ENCODE measurements around the gene ABO. TPM values are rescaled to one million over a fixed set of nuclear protein-coding genes. Genes with fewer than 3 reads are reported as not detected.
"Not testable (repeated sequence)": the region's sequence is repeated elsewhere in the genome, so short reads cannot be mapped to it uniquely, and the experiment has no call there.

Gene ABO
- total RNA-seq, 1 donor from 2014 or later = 0.58 TPM

DNA sequence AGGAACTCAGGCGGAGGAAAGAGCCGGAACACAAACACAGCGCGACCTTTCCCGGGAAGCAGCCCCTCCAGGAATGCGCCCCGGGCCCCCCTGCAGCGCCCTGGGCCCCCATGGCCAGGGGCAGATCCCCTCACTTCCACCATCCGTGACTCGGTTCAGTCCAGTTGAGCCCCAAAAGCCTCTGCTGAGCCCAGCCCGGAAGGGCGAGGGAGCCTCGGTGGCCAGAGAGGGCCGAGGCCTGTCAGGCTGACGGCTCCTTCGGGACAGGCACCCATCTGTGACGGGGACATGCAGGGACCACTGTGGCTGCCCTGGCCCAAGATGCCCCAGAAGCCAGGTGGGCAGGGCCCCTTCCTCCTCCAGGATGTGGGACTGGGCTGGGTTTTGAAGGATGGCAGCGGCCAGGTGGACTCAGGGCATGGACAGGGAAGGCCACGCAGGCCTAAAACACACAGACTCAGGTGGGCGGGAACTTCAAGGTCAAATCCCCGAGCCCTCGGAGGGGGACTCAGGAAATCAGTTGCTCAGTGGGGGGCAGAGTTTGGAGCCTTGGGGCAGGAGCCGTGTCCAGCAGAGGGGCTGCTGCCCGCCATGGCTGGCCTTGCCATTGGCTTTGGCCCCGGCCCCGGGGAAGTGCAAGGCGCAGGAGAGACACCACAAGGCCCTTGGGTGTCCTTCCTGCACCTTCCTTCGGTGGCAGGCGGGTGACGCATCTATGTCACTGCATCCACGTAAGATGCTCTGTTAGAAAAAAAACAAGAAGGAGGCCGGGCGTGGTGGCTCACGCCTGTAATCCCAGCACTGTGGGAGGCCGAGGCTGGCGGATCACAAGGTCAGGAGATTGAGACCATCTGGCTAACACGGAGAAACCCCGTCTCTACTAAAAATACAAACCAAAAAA, 29.7 kb upstream of the ABO start:
- Mint-ChIP-seq H3K4me1 (no peaks in the 10 kb centered on the region), H3K9me3 (no peaks in the 10 kb centered on the region), H3K36me3 (ENCODE audit: low read depth) (no peaks in the 10 kb centered on the region), H3K4me3 (no peak overlapping the region), H3K27ac (no peak overlapping the region), H3K27me3 (peaks cover under 1% of the 10 kb centered on the region)
- intact Hi-C loops (cut with micrococcal nuclease) = no loop called here
- DNase-seq = no peak

DNA sequence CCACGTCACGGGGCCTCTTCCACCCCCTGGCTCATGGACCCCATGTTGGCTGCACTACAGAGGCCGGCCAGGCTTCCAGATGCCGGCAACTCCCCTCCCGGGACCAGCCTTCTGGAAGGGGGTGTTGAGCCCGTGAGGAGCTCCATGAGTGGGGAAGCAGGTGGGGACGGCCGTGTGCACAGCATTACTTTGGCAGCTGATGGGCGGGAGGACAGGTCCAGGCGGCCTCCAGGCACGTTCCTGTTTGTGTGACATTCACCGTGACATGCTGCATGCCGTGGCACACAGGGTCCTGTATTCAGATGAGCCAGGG, 29.1 kb upstream of the ABO start:
- H3K9me3 Mint-ChIP-seq = no peaks in the 10 kb centered on the region
- intact Hi-C loops (cut with micrococcal nuclease) = no loop called here
- H3K36me3 Mint-ChIP-seq (ENCODE audit: low read depth) = no peaks in the 10 kb centered on the region
- no peak overlapping the region for H3K4me3 Mint-ChIP-seq
- H3K27me3 Mint-ChIP-seq = peaks cover 2% of the 10 kb centered on the region
- no peak overlapping the region for H3K27ac Mint-ChIP-seq
- no peaks in the 10 kb centered on the region for H3K4me1 Mint-ChIP-seq
- no peak for DNase-seq

DNA sequence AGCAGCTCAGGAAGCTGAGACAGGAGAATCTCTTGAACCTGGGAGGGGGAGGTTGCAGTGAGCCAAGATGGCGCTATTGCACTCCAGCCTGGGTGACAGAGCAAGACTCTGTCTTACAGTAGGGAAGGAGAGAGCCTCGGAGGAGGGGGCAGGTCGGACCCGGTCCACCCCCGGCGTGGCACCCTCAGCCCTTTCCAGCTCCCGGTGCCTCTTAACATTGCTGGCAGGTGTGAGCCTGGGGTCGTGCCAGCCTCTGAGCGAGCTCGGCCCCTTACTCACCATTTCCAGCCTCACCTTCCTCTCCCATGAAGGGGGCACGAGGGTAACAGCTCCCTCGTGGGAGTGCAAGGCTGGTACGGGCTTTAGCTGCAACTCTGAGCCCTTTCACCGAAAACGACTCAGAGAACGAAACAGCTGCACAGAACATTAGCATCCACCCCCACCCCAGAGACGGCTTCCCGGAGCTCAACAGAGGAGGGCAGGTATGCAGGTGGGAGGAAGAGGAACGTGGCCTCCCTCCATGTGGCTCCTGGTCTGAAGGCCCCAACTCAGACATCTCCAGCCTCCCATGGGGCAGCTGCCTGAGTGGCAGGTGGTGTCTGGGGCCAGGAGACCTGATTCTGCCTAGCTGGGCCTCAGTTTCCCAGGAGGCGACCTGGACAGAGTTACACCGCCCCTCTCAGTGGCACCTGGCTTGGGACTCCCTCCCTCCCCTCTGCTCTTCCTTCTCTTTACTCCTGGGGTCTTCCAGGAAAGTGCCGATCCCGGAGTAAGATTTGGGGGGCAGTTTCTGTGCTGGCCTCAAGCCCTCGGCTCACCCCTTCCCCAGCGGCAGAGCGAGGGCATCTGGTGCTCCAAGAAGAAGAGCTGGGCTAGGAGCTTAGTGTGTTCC, 28.5 kb upstream of the ABO start:
- Mint-ChIP-seq H3K4me1 (no peaks in the 10 kb centered on the region), H3K27me3 (peaks cover 2% of the 10 kb centered on the region), H3K36me3 (ENCODE audit: low read depth) (no peaks in the 10 kb centered on the region), H3K9me3 (no peaks in the 10 kb centered on the region), H3K4me3 (no peak overlapping the region), H3K27ac (no peak overlapping the region)
- no peak for DNase-seq
- intact Hi-C loops (cut with micrococcal nuclease) = no loop called here

DNA sequence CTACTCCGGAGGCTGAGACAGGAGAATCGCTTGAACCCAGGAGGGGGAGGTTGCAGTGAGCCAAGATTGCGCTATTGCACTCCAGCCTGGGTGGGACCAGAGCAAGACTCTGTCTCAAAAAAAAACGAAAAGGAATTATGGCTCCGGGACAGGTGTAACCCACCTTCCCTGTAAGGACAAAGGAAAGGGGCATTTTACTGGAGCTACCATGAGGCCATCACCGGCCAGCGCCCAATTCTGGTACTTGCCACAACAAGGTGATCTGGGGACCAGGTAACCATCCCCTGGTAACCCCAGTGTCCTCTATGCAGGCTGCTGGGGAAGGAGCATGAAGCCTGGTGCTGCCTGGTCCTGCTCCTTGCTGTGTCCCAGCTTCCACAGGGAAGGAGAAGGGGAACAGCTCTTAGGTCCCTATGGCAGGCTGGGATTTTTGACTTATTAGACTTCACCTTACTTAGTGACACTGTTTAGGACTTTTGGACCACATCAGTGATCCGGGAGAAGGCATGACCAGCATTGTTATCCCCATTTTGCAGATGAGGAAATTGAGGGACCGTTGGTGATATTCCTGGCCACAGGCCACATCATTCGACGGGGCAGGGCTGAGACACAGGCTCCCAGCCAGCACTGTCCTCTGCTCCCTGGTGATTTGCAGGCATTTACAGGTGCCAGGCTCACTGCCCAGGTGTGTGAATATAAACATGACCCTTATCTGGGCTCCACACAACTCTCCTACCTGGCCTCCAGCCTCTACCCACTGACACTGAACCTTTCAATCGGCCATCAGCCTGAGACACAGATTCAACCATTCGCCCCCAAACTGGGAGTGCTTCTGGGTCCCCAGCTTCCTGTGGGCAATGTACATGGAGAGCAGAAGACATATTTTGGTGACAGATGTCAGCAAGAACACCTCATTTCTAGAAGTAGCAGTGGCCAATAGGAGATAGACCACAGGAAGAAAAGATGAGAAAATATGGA, 26.5 kb upstream of the ABO start:
- Mint-ChIP-seq H3K9me3 (no peaks in the 10 kb centered on the region), H3K27me3 (peaks cover 2% of the 10 kb centered on the region), H3K4me1 (no peaks in the 10 kb centered on the region), H3K27ac (no peak overlapping the region), H3K36me3 (ENCODE audit: low read depth) (no peaks in the 10 kb centered on the region), H3K4me3 (no peak overlapping the region)
- intact Hi-C loops (cut with micrococcal nuclease) = no loop called here
- DNase-seq = no peak

DNA sequence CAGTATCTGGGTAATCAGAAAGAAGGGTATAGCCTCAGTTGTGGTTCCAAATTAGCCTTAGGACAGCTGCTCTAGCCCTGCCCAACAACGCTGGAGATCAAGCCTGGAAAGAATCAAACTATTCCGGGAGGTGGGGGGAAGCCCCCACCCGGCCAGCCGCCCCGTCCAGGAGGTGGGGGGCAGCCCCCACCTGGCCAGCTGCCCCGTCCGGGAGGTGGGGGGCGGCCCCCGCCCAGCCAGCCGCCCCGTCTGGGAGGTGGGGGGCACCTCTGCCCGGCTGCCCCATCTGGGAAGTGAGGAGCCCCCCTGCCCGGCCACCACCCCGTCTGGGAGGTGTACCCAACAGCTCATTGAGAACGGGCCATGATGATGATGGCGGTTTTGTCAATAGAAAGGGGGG, 25.0 kb upstream of the ABO start:
- H3K27ac Mint-ChIP-seq; H3K4me1 Mint-ChIP-seq; H3K4me3 Mint-ChIP-seq; H3K36me3 Mint-ChIP-seq (ENCODE audit: low read depth); H3K27me3 Mint-ChIP-seq; H3K9me3 Mint-ChIP-seq; intact Hi-C loops (cut with micrococcal nuclease); DNase-seq: not testable (repeated sequence)

DNA sequence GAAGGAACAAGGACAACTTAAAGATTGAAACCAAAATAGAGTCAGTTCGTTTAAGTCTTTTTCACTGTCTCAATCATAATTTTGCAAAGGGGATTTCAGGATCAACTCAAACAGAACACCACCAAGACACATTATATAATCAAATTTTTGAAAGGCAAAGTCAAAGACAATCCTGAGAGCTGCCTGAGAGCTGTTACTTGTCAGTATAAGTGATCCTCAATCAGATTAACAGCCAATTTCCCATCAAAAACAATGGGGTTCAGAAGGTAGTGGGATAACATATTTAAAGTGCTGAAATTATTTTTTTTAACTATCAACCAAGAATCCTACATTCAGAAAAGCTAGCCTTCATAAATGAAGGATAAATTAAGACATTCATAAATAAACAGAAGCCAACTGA, 19.3 kb upstream of the ABO start:
- Mint-ChIP-seq H3K36me3 (ENCODE audit: low read depth) (no peaks in the 10 kb centered on the region), H3K9me3 (peaks cover 6% of the 10 kb centered on the region), H3K27ac (no peak overlapping the region), H3K4me3 (no peak overlapping the region), H3K27me3 (peaks cover 6% of the 10 kb centered on the region), H3K4me1 (no peaks in the 10 kb centered on the region)
- DNase-seq = no peak
- intact Hi-C loops (cut with micrococcal nuclease) = no loop called here

DNA sequence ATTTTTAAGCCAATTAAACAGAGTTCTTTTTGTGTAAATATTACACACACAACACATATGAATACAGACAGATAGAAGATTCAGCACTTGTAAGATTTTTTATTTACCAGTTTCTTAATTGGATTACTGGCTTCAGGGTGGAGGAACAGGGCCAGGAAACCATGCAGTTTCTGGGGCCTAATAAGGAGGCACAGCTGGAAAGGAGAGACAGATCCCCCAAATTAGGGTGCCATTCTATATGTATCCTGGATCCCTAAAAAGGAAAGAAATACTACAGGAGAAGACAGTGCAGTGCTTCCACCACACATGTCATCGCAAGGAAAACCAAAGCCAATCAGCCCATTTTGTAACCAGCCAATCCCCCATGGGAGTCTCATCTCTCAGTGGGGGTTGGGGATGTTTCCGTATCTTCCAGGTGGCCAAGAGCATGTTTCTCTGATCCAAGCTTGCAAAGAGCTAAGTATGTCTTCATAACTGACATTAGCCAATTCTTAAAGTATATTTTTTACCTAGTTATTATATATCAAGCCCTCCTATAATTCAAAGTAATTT, 15.8 kb upstream of the ABO start:
- H3K27me3 Mint-ChIP-seq = peaks cover 8% of the 10 kb centered on the region
- DNase-seq = no peak
- no peak overlapping the region for H3K4me3 Mint-ChIP-seq
- H3K4me1 Mint-ChIP-seq = no peaks in the 10 kb centered on the region
- peaks cover 6% of the 10 kb centered on the region for H3K9me3 Mint-ChIP-seq
- intact Hi-C loops (cut with micrococcal nuclease) = no loop called here
- H3K36me3 Mint-ChIP-seq (ENCODE audit: low read depth) = no peaks in the 10 kb centered on the region
- H3K27ac Mint-ChIP-seq = no peak overlapping the region

DNA sequence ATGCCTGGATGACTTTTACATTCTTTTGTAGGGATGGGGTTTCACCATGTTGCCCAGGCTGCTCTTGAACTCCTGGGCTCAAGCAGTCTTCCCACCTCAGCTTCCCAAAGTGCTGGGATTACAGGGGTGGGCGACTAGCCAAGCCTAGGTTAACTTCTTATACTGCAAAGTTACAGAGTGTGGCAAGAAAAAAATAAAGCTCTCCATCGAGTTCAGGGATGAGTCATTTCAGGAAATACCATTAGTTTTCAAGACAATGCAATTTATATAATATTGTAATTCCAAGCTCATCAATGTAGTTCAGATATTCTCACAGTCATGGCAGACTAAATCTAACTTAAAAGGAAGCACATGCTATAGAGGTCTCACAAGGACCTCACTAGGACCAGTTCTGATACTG, 11.5 kb upstream of the ABO start:
- H3K4me1 Mint-ChIP-seq = no peaks in the 10 kb centered on the region
- no peak overlapping the region for H3K4me3 Mint-ChIP-seq
- no peaks in the 10 kb centered on the region for H3K9me3 Mint-ChIP-seq
- no peak overlapping the region for H3K27ac Mint-ChIP-seq
- no peaks in the 10 kb centered on the region for H3K36me3 Mint-ChIP-seq (ENCODE audit: low read depth)
- no peak for DNase-seq
- peaks cover 4% of the 10 kb centered on the region for H3K27me3 Mint-ChIP-seq
- intact Hi-C loops (cut with micrococcal nuclease) = no loop called here

DNA sequence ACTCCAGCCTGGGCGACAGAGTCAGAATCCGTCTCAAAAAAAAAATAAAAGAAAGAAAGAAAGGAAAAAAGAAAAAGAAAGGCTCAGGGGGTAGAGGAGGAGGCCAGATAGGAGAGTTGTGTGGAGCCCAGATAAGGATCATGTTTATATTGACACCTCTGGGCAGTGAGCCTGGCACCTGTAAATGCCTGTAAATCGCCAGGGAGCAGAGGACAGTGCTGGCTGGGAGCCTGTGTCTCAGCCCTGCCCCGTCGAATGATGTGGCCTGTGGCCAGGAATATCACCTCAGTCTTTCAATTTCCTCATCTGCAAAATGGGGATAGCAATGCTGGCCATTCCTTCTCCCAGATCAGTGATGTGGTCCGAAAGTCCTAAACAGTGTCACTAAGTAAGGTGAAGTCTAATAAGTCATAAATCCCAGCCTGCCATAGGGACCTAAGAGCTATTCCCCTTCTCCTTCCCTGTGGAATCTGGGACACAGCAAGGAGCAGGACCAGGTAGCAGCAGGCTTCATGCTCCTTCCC, 10.3 kb upstream of the ABO start:
- H3K36me3 Mint-ChIP-seq (ENCODE audit: low read depth) = no peaks in the 10 kb centered on the region
- peaks cover 4% of the 10 kb centered on the region for H3K27me3 Mint-ChIP-seq
- no peaks in the 10 kb centered on the region for H3K4me1 Mint-ChIP-seq
- no peaks in the 10 kb centered on the region for H3K9me3 Mint-ChIP-seq
- DNase-seq = no peak
- intact Hi-C loops (cut with micrococcal nuclease) = no loop called here
- H3K4me3 Mint-ChIP-seq = no peak overlapping the region
- no peak overlapping the region for H3K27ac Mint-ChIP-seq

DNA sequence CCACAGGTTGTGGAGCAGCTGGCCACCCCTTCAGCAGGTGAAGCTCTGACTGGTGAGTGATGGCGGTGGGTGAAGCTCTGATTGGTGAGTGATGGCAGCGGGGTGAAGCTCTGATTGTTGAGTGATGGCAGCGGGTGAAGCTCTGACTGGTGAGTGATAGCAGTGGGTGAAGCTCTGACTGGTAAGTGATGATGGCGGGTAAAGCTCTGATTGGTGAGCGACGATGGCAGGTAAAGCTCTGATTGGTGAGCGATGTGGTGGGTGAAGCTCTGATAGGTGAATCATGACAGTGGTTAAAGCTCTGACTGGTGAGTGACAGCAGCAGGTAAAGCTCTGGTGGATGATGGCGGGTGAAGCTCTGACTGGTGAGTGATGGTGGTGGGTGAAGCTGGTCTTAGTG, 9.4 kb upstream of the ABO start:
- intact Hi-C loops (cut with micrococcal nuclease) = no loop called here

DNA sequence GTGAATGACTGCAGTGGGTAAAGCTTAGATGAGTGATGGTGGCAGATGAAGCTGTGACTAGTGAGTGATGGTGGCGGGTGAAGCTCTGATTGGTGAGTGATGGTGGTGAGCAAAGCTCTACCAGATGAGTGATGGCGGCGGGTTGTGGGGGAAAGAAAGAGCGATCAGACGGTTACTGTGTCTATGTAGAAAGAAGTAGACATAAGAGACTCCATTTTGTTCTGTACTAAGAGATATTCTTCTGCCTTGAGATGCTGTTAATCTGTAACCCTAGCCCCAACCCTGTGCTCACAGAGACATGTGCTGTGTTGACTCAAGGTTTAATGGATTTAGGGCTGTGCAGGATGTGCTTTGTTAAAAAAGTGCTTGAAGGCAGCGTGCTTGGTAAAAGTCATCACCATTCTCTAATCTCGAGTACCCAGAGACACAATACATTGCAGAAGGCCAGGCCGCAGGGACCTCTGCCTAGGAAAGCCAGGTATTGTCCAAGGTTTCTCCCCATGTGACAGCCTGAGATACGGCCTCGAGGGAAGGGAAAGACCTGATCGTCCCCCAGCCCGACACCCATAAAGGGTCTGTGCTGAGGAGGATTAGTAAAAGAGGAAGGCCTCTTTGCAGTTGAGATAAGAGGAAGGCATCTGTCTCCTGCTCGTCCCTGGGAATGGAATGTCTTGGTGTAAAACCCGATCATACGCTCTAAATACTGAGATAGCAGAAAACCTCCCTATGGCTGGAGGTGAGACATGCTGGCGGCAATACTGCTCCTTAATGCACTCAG, 8.4 kb upstream of the ABO start:
- intact Hi-C loops (cut with micrococcal nuclease); H3K27ac Mint-ChIP-seq; H3K27me3 Mint-ChIP-seq; H3K36me3 Mint-ChIP-seq (ENCODE audit: low read depth); H3K4me3 Mint-ChIP-seq; DNase-seq; H3K4me1 Mint-ChIP-seq; H3K9me3 Mint-ChIP-seq: not testable (repeated sequence)

More for the DNA sequence above, 9.4 kb upstream of the ABO start:
- Mint-ChIP-seq H3K36me3 (ENCODE audit: low read depth) (no peaks in the 10 kb centered on the region), H3K27ac (no peak overlapping the region), H3K9me3 (no peaks in the 10 kb centered on the region), H3K4me3 (no peak overlapping the region), H3K4me1 (no peaks in the 10 kb centered on the region), H3K27me3 (peaks cover 2% of the 10 kb centered on the region)
- DNase-seq = no peak

DNA sequence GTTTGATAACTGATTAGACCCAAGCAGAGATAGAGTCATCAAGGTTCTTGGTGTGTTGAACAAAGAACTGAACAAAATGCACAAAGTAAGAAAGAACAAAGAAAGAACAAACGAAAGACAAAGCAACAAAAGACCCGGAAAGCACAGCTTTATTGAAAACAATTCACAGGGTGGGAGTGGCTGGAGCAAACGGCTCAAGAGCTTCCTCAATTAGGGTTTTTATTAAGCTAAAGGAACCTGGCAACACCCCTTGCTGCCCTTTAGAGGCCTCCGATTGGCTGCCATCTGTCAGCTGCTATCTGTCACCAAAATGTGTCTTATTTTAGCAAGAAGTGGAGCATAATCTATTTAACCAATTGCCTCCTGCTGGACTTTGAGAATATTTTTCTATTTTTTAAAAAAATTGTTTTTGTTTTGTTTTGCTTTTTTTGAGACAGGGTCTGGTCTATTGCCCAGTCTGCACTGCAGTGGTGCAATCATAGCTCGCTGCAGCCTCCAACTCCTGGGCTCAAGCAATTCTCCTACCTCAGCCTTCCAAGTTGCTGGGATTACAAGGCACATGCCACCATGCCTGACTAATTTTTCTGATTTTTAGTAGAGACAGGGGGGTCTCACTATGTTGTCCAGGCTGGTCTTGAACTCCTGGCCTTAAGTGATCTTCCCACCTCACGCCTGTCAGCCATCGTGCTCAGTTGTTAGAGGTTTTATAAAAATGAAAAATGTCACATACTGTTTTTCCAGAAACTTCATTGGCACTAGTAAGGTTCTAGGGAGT, 7.7 kb upstream of the ABO start:
- H3K27me3 Mint-ChIP-seq = no peaks in the 10 kb centered on the region
- no peak for DNase-seq
- H3K9me3 Mint-ChIP-seq = no peaks in the 10 kb centered on the region
- no peak overlapping the region for H3K4me3 Mint-ChIP-seq
- H3K4me1 Mint-ChIP-seq = no peaks in the 10 kb centered on the region
- intact Hi-C loops (cut with micrococcal nuclease) = no loop called here
- no peak overlapping the region for H3K27ac Mint-ChIP-seq
- H3K36me3 Mint-ChIP-seq (ENCODE audit: low read depth) = no peaks in the 10 kb centered on the region

Data from activated CD4-positive, alpha-beta T cell treated with anti-CD3 and anti-CD28 coated beads, Interleukin-2, amount 10 ng/mL, durations not matched to agents 24 days and 14 days (primary cell).